HEK293T (cell line): ENCODE results near the gene GLB1L.
A peak's percentile ranks its signal among the peaks of the same experiment; 100 is the strongest.

Source experiments
- CTCF ChIA-PET: fragments of 350-600 bp; formaldehyde crosslinking; extraction: SDS; loops from one replicate; lab custom pipeline; 2021; ENCODE audit warnings: antibody characterized with exemption, inconsistent platforms; lab: Yijun Ruan, JAX
- POLR2A ChIA-PET: fragments of 350-600 bp; formaldehyde crosslinking; extraction: SDS; loops from one replicate; lab custom pipeline; 2020; ENCODE audit warnings: antibody characterized with exemption, inconsistent platforms; lab: Yijun Ruan, JAX
- DNase-seq: peaks from one replicate; pipeline ENCODE4 v3.0.0; 2012; ENCODE audit warnings: mixed read lengths; ENCODE audit errors: extremely low spot score
- ARNT ChIP-seq: fragments of 450-650 bp; IDR thresholded peaks from 2 replicates; pipeline ENCODE4 v1.6.1; 2017; ENCODE audit warnings: mild to moderate bottlenecking
- BHLHE40 ChIP-seq: fragments of 450-650 bp; IDR thresholded peaks from 2 replicates; pipeline ENCODE4 v1.6.1; 2016; ENCODE audit warnings: mild to moderate bottlenecking, moderate library complexity, borderline replicate concordance
- CTBP1 ChIP-seq: fragments of 450-650 bp; IDR thresholded peaks from 2 replicates; pipeline ENCODE4 v1.6.1; 2016; ENCODE audit warnings: borderline replicate concordance
- ELF4 ChIP-seq: fragments of 450-650 bp; IDR thresholded peaks from 2 replicates; pipeline ENCODE4 v1.6.1; 2017; ENCODE audit warnings: antibody characterized with exemption
- FOXA1 ChIP-seq: fragments of 450-650 bp; IDR thresholded peaks from 2 replicates; pipeline ENCODE4 v1.6.1; 2016; ENCODE audit warnings: mild to moderate bottlenecking
- FOXK2 ChIP-seq: fragments of 450-650 bp; IDR thresholded peaks from 2 replicates; pipeline ENCODE4 v1.6.1; 2016; ENCODE audit warnings: mild to moderate bottlenecking
- FOXM1 ChIP-seq: fragments of 450-650 bp; IDR thresholded peaks from 2 replicates; pipeline ENCODE4 v1.6.1; 2017; ENCODE audit warnings: mild to moderate bottlenecking, borderline replicate concordance
- HDGF ChIP-seq: fragments of 450-650 bp; IDR thresholded peaks from 2 replicates; pipeline ENCODE4 v1.6.1; 2017; ENCODE audit warnings: antibody characterized with exemption, borderline replicate concordance
- L3MBTL2 ChIP-seq: fragments of 450-650 bp; conservative IDR thresholded peaks from 2 replicates; pipeline ENCODE4 v1.6.1; 2016; ENCODE audit warnings: mild to moderate bottlenecking
- LEF1 ChIP-seq: fragments of 450-650 bp; IDR thresholded peaks from 2 replicates; pipeline ENCODE4 v1.6.1; 2017; ENCODE audit warnings: mild to moderate bottlenecking, borderline replicate concordance
- NFRKB ChIP-seq: fragments of 450-650 bp; IDR thresholded peaks from 2 replicates; pipeline ENCODE4 v1.6.1; 2016; ENCODE audit warnings: mild to moderate bottlenecking, moderate library complexity
- SP1 ChIP-seq: fragments of 450-650 bp; IDR thresholded peaks from 2 replicates; pipeline ENCODE4 v1.6.1; 2017
- SUZ12 ChIP-seq: fragments of 450-650 bp; IDR thresholded peaks from 2 replicates; pipeline ENCODE4 v1.6.1; 2016; ENCODE audit warnings: mild to moderate bottlenecking
- TARDBP ChIP-seq: fragments of 450-650 bp; IDR thresholded peaks from 2 replicates; pipeline ENCODE4 v1.6.1; 2016
- ZNF384 ChIP-seq: fragments of 450-650 bp; IDR thresholded peaks from 2 replicates; pipeline ENCODE4 v1.6.1; 2016
- TF ChIP-seq, protein P1 (sequence below): fragments of 450-650 bp; IDR thresholded peaks from 2 replicates; pipeline ENCODE4 v1.6.1; 2016

Gene GLB1L

DNA sequence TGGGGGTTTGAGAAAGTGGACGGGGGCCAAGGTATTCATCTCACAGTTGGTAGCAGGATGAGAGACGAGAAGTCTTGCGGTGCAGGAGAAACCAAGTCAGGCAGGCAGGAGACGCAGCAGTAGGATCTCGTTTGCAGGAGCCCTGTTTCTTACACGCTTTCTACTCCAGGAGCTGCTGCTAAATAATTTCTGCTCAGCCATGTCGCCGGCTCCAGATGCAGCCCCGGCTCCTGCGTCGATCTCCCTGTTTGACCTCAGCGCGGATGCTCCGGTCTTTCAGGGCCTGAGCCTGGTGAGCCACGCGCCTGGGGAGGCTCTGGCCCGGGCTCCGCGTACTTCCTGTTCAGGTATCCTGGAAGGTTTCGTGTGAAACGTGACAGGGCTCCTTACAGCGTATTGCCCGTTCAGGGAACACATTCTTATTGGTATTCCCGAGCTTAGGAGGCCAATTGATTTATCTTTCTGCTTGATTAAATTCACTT, 15.1 kb downstream of the GLB1L start:
- POLR2A ChIA-PET = interaction anchor here (0.7 to 2.7 kb wide), 8 partner anchors 8 to 54 kb away, joined by 3 to 27 read pairs (median 6); partner anchors contain the start of genes ABCB6, CNPPD1, GLB1L and STK16
- CTCF ChIA-PET = interaction anchor here (0.7 to 1.5 kb wide), 2 partner anchors 65 to 236 kb away, joined by 3 to 4 read pairs; no protein-coding TSS in a partner anchor
- peak; percentile 47 for DNase-seq
- TF ChIP-seq SP1 (no peak), ELF4 (no peak), BHLHE40 (no peak), FOXA1 (no peak), L3MBTL2 (peak; percentile 46)

DNA sequence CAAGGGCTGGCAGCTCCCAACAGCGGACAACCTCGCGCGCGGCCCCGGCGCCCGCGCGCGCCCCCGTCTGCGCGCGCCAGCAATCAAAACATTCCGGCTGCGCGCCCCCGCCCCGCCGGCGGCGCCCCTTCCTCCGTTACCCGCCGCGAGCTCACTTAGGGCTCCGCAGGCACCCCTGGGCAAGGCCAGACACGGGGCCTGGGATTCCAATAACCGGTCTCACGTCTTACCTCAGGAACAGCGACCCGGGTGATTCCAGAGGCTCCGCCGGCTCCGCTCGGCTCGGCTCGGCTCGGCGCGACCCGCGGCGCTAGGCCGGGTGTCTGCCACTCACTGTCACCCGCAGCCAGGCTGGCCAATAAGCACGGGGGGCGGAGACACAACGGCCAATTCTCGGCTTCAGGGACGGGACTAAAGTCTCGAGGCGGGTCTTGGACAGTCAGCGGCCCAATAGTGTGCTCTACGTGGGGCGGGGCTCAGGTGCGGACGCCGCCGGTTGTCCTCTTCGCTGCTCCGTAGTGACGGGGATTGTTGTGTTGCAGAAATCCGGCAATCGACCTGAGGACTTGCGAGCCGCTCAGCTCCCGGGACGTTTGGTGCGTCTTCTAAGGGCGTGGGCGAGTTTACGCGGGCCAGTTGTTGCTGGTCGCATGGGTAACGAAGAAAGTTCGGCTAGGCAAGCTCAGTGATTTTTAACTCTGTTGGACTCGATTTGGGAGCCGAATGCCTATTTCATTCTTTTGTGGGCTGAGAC, 15.8 kb downstream of the GLB1L start, which contains the start of the genes ANKZF1 and ATG9A:
ANKZF1 (plus strand) TSS at position 502 of the 754 bp plus-strand sequence. CDS start 452 bp downstream, outside the sequence.
ATG9A (minus strand) TSS at position 332 of the 754 bp plus-strand sequence. CDS start 1,612 bp downstream, outside the sequence.
- ChIA-PET POLR2A (interaction anchor here (0.7 to 2.7 kb wide), 9 partner anchors 8 to 66 kb away, joined by 3 to 27 read pairs (median 6); partner anchors contain the start of genes ABCB6, CNPPD1, GLB1L and STK16), CTCF (interaction anchor here (0.5 to 1.5 kb wide), 3 partner anchors 9 to 65 kb away, joined by 3 to 4 read pairs (median 3); no protein-coding TSS in a partner anchor)
- TF ChIP-seq ELF4 = no peak
- TF ChIP-seq CTBP1 = no peak
- TF ChIP-seq, protein P1, sequence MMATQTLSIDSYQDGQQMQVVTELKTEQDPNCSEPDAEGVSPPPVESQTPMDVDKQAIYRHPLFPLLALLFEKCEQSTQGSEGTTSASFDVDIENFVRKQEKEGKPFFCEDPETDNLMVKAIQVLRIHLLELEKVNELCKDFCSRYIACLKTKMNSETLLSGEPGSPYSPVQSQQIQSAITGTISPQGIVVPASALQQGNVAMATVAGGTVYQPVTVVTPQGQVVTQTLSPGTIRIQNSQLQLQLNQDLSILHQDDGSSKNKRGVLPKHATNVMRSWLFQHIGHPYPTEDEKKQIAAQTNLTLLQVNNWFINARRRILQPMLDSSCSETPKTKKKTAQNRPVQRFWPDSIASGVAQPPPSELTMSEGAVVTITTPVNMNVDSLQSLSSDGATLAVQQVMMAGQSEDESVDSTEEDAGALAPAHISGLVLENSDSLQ = peak; percentile 100
- TF ChIP-seq NFRKB = no peak
- peak; percentile 67 for TF ChIP-seq SP1
- DNase-seq = peak; percentile 98

DNA sequence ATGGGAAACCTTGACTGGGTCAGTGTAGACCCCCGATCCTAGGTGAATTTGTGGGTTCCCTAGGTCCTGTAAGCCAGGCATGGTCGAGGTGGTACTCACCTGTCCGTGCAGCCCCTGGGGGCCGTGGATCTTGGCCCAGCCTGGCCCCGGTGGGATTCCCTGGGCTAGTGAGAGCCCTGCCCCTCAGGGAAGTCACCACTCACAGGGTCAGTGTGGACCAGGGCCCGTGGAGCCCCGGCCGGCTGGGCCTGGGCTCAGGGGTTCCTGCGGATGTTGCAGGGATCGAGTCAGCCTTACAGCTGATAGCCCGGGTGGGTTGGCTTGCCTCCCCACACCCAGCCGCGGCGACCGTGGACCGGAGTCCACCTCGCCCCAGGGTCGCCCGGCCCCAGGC, 16.3 kb downstream of the GLB1L start:
- TF ChIP-seq ZNF384 = no peak
- no peak for TF ChIP-seq SP1
- TF ChIP-seq FOXK2 = no peak
- no peak for TF ChIP-seq BHLHE40
- no peak for TF ChIP-seq NFRKB
- TF ChIP-seq FOXM1 = no peak
- POLR2A ChIA-PET = interaction anchor here (1.2 to 2.7 kb wide), 6 partner anchors 9 to 66 kb away, joined by 3 to 27 read pairs (median 8); partner anchors contain the start of genes ABCB6, CNPPD1, GLB1L and STK16
- CTCF ChIA-PET = interaction anchor here (0.5 to 1.5 kb wide), 3 partner anchors 10 to 66 kb away, joined by 3 to 4 read pairs (median 3); no protein-coding TSS in a partner anchor
- no peak for DNase-seq

DNA sequence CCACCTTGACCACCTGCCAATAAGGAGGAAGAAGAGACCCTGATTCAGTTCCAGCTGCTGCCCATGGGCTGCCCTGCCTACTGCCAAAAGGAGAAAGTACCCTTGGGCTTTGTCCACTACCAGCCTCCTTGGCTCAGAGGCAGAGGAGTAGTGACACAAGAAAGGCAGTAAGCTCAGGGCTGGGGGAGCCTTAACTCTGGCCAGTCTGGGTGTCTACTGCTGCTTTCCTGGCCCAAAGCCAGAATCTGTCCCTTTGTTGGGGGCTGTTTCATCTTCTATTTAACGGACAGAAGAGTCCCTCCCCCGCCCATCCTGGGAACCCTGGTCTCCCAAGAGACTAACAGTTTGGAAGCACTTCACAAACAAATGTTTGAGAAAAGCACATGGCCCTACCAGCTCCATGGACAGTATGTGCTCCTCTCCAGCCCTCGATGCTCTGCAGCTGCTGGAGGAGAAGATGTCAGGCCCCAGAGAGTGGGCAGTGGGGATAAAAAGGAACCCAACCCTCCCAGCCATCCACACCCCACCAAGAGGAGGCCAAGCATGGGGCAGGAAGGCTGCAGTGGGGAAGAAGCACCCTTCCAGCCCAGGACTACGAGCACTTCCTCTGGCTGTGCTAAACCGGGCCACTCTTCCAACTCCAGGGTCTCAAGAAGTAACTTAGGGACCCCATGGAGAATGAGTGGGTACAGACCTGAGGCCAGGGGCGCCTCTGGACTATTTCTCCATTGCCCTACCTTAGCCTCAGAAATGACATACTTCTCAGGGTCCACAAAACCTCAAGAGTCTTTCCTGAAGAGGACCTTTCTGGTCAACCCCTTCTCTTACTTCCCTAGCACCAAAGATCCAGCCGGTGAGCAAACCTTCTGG, 17.0 kb downstream of the GLB1L start:
- DNase-seq = no peak
- TF ChIP-seq SUZ12 (no peak), L3MBTL2 (no peak), SP1 (no peak), FOXA1 (no peak), TARDBP (no peak), FOXM1 (no peak), HDGF (no peak), LEF1 (no peak), NFRKB (no peak)
- CTCF ChIA-PET = interaction anchor here (0.5 to 1.2 kb wide), 3 partner anchors 11 to 17 kb away, joined by 3 read pairs; no protein-coding TSS in a partner anchor
- POLR2A ChIA-PET = interaction anchor here (1.0 to 2.7 kb wide), 5 partner anchors 9 to 67 kb away, joined by 3 to 27 read pairs (median 10); partner anchors contain the start of genes ABCB6, CNPPD1, GLB1L and STK16

DNA sequence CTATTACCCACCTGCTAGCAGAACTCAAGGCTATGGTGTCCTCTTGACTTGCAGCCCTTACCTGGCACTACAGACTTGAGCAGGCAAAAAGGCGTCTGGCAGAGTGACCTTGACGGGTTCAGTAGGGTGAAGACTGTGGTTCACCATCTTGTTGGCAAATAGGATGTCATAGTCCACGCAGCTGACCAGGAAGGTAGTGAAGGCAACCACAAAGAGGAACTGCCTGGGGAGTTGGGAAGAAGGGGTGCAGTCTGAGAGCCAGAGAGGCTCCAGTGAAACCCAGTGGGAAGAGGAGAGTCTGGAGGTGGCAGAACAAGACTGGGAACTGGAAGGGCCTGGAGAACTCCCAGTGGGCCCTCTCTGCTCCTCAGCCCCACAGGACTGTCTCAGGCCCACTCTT, 19.9 kb downstream of the GLB1L start:
- no peak for DNase-seq
- ChIA-PET POLR2A (interaction anchor here (1.8 kb wide), 1 partner anchor 20 kb away, joined by 10 read pairs; the partner anchor contains the start of genes GLB1L and STK16), CTCF (no interaction called here)
- TF ChIP-seq ELF4 = no peak
- TF ChIP-seq SP1 = no peak
- TF ChIP-seq LEF1 = no peak
- no peak for TF ChIP-seq HDGF
- TF ChIP-seq NFRKB = no peak
- no peak for TF ChIP-seq FOXM1
- no peak for TF ChIP-seq SUZ12
- no peak for TF ChIP-seq CTBP1
- no peak for TF ChIP-seq L3MBTL2

DNA sequence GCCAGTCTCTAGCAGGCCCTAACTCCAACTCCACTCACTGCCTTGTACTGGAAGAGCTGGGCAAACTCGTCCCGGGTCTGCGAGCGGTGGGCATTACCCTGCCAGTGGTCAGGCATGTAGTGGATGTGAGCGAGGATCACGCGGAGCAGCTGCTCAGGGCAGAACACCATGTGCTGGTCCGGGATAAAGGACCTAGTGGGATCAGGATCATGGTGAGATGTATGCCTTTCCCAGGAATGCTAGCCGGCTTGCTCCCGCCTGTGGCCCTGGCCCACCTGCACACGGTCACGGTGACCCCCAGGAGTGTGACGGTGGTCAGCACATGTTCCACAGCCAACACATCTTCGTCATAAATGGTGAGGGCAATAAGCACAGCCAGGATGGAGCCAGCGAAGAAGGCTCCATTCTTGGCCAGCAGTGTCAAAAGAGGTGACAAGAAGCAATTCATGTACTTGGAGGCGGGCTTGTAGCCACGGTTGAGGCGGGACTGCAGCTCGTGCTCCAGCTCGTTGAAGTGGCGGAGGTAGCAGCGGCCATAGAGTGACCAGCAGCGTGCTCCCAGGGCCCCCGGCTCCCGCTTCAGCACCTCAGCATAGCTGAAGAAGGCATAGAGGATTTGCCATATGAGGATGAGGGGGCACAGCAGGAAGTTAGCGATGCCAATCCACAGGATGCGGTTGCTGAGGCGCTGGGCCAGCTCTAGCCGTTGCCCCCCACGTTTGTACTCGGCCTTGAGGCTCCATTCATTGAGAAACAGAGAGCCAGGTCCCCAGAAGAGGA, 21.2 kb downstream of the GLB1L start:
- POLR2A ChIA-PET = interaction anchor here (1.4 kb wide), 1 partner anchor 47 kb away, joined by 3 read pairs; the partner anchor contains the start of gene CNPPD1

More for the DNA sequence above, 21.2 kb downstream of the GLB1L start:
- CTCF ChIA-PET = interaction anchor here (0.5 kb wide), 1 partner anchor 65 kb away, joined by 3 read pairs; no protein-coding TSS in a partner anchor
- DNase-seq = no peak
- TF ChIP-seq BHLHE40 (no peak), ARNT (no peak), CTBP1 (no peak), FOXM1 (no peak), TARDBP (no peak), ELF4 (no peak)
- TF ChIP-seq, protein P1 = no peak
